ENCODE data around the gene SERPINA12.

- TF ChIP-seq CTCF (IDR thresholded peaks at IDR 0.05 in 2 of 3, conservative IDR thresholded peaks at IDR 0.05 in 1 of 3; ENCODE audit: control insufficient read depth in 2 of 3, extremely low read depth in 1 of 3, insufficient read depth in 1 of 3, low read depth in 3 of 3, low read length in 3 of 3) (no peak), CHD2 (IDR thresholded peaks at IDR 0.05; ENCODE audit: borderline replicate concordance, low read depth, low read length) (no peak), POLR2A (IDR thresholded peaks at IDR 0.05; ENCODE audit: low read depth, low read length) (no peak)
Measured at GRCh38 chr14:94447206-94447605, 62.1 kb downstream of the SERPINA12 start.

All from GM12878 (cell line).